ENCODE results near the gene ANKRD28.

Gene ANKRD28

GRCh38 chr3:15653321-15653720 lies 144.5 kb downstream of the ANKRD28 start:
- TF ChIP-seq CTCF (conservative IDR thresholded peaks at IDR 0.05; ENCODE audit: low read depth, low read length), result no peak
- no peak for DNase-seq (ENCODE audit: low read depth)
- H3K4me3 ChIP-seq (ENCODE audit: low read depth, low read length), result no peak overlapping the region

- DNase-seq (ENCODE audit: low read depth), result no peak
- TF ChIP-seq CTCF (conservative IDR thresholded peaks at IDR 0.05; ENCODE audit: low read depth, low read length), result no peak
- H3K4me3 ChIP-seq (ENCODE audit: low read depth, low read length), result no peak overlapping the region
Observed at GRCh38 chr3:15651396-15651795, 146.4 kb downstream of the ANKRD28 start.

- H3K4me3 ChIP-seq (ENCODE audit: low read depth, low read length), result no peak overlapping the region
- no peak for DNase-seq (ENCODE audit: low read depth)
- TF ChIP-seq CTCF (conservative IDR thresholded peaks at IDR 0.05; ENCODE audit: low read depth, low read length), result no peak
Observed at GRCh38 chr3:15649858-15650257, 147.9 kb downstream of the ANKRD28 start.

GRCh38 chr3:15649341-15649740 lies 148.4 kb downstream of the ANKRD28 start:
- H3K4me3 ChIP-seq (ENCODE audit: low read depth, low read length), result no peak overlapping the region
- no peak for TF ChIP-seq CTCF (conservative IDR thresholded peaks at IDR 0.05; ENCODE audit: low read depth, low read length)
- DNase-seq (ENCODE audit: low read depth), result no peak

- H3K4me3 ChIP-seq (ENCODE audit: low read depth, low read length), result no peak overlapping the region
- DNase-seq (ENCODE audit: low read depth), result peak; percentile 95
Observed at GRCh38 chr3:15647611-15648167, 150.1 kb downstream of the ANKRD28 start.

GRCh38 chr3:15646851-15647511 lies 150.8 kb downstream of the ANKRD28 start:
- DNase-seq (ENCODE audit: low read depth), result peak; percentile 96
- no peak for TF ChIP-seq CTCF (conservative IDR thresholded peaks at IDR 0.05; ENCODE audit: low read depth, low read length)
- H3K4me3 ChIP-seq (ENCODE audit: low read depth, low read length), result no peak overlapping the region

More at GRCh38 chr3:15647611-15648167, 150.1 kb downstream of the ANKRD28 start:
- no peak for TF ChIP-seq CTCF (conservative IDR thresholded peaks at IDR 0.05; ENCODE audit: low read depth, low read length)
